Type B pancreatic cell (in vitro differentiated cells): ENCODE data around the gene SMPD1. TPM values are rescaled to one million over a fixed set of nuclear protein-coding genes. Genes with fewer than 3 reads are reported as not detected.
"Not testable (repeated sequence)": the region's sequence is repeated elsewhere in the genome, so short reads cannot be mapped to it uniquely, and the experiment has no call there.

Experiments
- DNase-seq: peaks from one replicate; pipeline ENCODE4 v3.0.0; 2021; ENCODE audit warnings: mixed read lengths; ENCODE audit not compliant: unreplicated experiment; ENCODE audit errors: extremely low spot score
- H3K27ac Mint-ChIP-seq: 2 replicates; pipeline ENCODE4 v1.8.0; 2021; ENCODE audit warnings: mild to moderate bottlenecking, mixed read lengths
- H3K27me3 Mint-ChIP-seq: 2 replicates; pipeline ENCODE4 v1.8.0; 2021; ENCODE audit warnings: mixed read lengths
- H3K36me3 Mint-ChIP-seq: 2 replicates; pipeline ENCODE4 v1.8.0; 2021; ENCODE audit warnings: mixed read lengths
- H3K4me1 Mint-ChIP-seq: one replicate; pipeline ENCODE4 v1.8.0; 2021; ENCODE audit warnings: mixed read lengths; ENCODE audit not compliant: unreplicated experiment
- H3K4me3 Mint-ChIP-seq: 2 replicates; pipeline ENCODE4 v1.8.0; 2021; ENCODE audit warnings: mild to moderate bottlenecking, mixed read lengths
- H3K9me3 Mint-ChIP-seq: 2 replicates; pipeline ENCODE4 v1.8.0; 2021; ENCODE audit warnings: mixed read lengths
- CTCF ChIP-seq: fragments of 200-600 bp; sonication (generic); conservative IDR thresholded peaks from 2 replicates; pipeline ENCODE4 v1.5.0; 2021; ENCODE audit warnings: antibody characterized with exemption, mild to moderate bottlenecking
- total RNA-seq: library from RNA; stranded (reverse); gene quantifications from 2 replicates; pipeline ENCODE4 v1.2.1, GENCODE V29; 2021; ENCODE audit warnings: low replicate concordance

The SMPD1 gene
- total RNA-seq, 1 donor from 2014 or later: 31.6 TPM

DNA sequence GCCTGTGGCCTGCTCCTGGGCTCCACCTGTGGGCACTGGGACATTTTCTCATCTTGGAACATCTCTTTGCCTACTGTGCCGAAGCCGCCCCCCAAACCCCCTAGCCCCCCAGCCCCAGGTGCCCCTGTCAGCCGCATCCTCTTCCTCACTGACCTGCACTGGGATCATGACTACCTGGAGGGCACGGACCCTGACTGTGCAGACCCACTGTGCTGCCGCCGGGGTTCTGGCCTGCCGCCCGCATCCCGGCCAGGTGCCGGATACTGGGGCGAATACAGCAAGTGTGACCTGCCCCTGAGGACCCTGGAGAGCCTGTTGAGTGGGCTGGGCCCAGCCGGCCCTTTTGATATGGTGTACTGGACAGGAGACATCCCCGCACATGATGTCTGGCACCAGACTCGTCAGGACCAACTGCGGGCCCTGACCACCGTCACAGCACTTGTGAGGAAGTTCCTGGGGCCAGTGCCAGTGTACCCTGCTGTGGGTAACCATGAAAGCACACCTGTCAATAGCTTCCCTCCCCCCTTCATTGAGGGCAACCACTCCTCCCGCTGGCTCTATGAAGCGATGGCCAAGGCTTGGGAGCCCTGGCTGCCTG is 1.4 kb downstream of the SMPD1 start:
- Mint-ChIP-seq H3K4me3 (peak overlapping the region; percentile 93), H3K36me3 (no peaks in the 10 kb centered on the region)
- no peak for DNase-seq

GRCh38 chr11:6392251-6392650 is 2.0 kb downstream of the SMPD1 start:
- H3K4me1 Mint-ChIP-seq: peaks cover 35% of the 10 kb centered on the region
- not testable (repeated sequence) for H3K36me3 Mint-ChIP-seq, DNase-seq, H3K27ac Mint-ChIP-seq, H3K27me3 Mint-ChIP-seq, H3K9me3 Mint-ChIP-seq
- H3K4me3 Mint-ChIP-seq: peak overlapping the region; percentile 62

More for the DNA sequence above, 1.4 kb downstream of the SMPD1 start:
- TF ChIP-seq CTCF: no peak
- Mint-ChIP-seq H3K9me3 (no peaks in the 10 kb centered on the region), H3K4me1 (peaks cover 30% of the 10 kb centered on the region), H3K27me3 (no peaks in the 10 kb centered on the region), H3K27ac (no peak overlapping the region)

DNA sequence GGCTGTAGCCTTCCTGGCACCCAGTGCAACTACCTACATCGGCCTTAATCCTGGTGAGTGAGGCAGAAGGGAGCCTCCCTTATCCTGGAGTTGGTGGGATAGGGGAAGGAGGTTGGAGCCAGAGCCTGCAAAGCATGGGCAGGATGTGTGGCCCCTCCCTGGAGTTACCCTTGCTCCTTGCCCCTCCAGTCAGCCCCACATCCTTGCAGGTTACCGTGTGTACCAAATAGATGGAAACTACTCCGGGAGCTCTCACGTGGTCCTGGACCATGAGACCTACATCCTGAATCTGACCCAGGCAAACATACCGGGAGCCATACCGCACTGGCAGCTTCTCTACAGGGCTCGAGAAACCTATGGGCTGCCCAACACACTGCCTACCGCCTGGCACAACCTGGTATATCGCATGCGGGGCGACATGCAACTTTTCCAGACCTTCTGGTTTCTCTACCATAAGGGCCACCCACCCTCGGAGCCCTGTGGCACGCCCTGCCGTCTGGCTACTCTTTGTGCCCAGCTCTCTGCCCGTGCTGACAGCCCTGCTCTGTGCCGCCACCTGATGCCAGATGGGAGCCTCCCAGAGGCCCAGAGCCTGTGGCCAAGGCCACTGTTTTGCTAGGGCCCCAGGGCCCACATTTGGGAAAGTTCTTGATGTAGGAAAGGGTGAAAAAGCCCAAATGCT is 3.9 kb downstream of the SMPD1 start:
- DNase-seq: no peak
- H3K9me3 Mint-ChIP-seq: no peaks in the 10 kb centered on the region
- no peak overlapping the region for H3K4me3 Mint-ChIP-seq
- no peaks in the 10 kb centered on the region for H3K27me3 Mint-ChIP-seq
- peaks cover 34% of the 10 kb centered on the region for H3K4me1 Mint-ChIP-seq
- no peak overlapping the region for H3K27ac Mint-ChIP-seq
- no peak for TF ChIP-seq CTCF
- peaks cover 9% of the 10 kb centered on the region for H3K36me3 Mint-ChIP-seq

DNA sequence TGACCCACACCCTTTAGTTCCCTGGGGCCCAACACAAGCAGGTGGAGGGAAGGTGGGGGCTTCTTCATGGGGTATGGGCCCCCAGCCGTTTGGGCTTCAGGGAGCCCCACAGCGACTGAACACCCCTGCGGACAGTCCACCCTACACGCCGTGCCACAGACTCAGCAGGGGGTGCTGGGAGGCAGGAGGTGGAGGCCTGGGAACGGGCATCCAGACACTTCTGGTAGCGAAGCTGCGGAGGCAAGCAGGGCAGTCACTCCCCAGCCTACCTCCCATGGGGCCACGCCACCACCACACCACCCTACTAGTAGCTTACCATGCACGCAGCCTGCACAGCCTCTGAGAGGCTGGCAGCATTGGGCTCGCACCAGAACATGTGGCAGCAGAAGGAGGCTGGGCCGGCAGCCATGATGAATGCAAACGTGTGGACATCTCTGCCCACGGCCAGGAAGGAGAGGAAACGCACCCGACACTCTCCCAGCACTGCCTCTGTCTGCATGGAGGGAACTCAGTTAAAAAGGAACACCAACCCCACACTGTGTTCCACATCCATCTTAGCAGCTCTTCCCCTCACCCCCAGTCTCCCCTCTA is 5.3 kb downstream of the SMPD1 start:
- H3K9me3 Mint-ChIP-seq: no peaks in the 10 kb centered on the region
- no peak for TF ChIP-seq CTCF

DNA sequence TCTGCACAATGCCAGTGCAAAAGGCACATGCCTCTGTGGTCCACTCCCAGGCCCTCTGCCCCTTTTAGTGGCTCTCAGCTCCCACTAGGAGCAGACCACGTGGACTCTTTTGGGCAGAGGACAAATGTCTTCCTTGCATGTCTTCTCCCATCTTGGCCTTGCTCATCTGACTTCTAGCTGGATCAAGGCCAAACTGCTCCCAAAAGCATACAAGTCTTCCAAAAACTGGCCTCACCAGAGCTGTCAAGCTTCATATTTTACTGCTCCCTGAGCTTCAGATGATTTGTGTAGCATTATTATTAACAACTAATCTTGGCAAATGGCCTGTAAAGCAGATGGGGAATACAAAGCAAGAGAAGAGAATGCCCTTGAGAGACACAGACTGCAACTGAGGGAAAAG is 6.9 kb downstream of the SMPD1 start:
- H3K4me1 Mint-ChIP-seq: peaks cover 17% of the 10 kb centered on the region
- H3K9me3 Mint-ChIP-seq: no peaks in the 10 kb centered on the region
- peak overlapping the region; percentile 71 for H3K27ac Mint-ChIP-seq
- no peak for TF ChIP-seq CTCF
- peaks cover 17% of the 10 kb centered on the region for H3K36me3 Mint-ChIP-seq
- H3K4me3 Mint-ChIP-seq: peak overlapping the region; percentile 33
- no peaks in the 10 kb centered on the region for H3K27me3 Mint-ChIP-seq
- DNase-seq: no peak

More for the DNA sequence above, 5.3 kb downstream of the SMPD1 start:
- Mint-ChIP-seq H3K4me3 (no peak overlapping the region), H3K4me1 (peaks cover 23% of the 10 kb centered on the region), H3K27ac (no peak overlapping the region), H3K27me3 (no peaks in the 10 kb centered on the region), H3K36me3 (peaks cover 17% of the 10 kb centered on the region)
- no peak for DNase-seq

GRCh38 chr11:6397636-6398035 is 7.4 kb downstream of the SMPD1 start:
- H3K9me3 Mint-ChIP-seq: no peaks in the 10 kb centered on the region
- H3K4me3 Mint-ChIP-seq: no peak overlapping the region
- no peak for DNase-seq
- H3K4me1 Mint-ChIP-seq: peaks cover 16% of the 10 kb centered on the region
- TF ChIP-seq CTCF: no peak
- peak overlapping the region; percentile 71 for H3K27ac Mint-ChIP-seq
- peaks cover 17% of the 10 kb centered on the region for H3K36me3 Mint-ChIP-seq
- no peaks in the 10 kb centered on the region for H3K27me3 Mint-ChIP-seq
